PFSK-1 (cell line): Measurements from ENCODE around the gene IL1RAPL2.

ENCODE experiments used
- FOXP2 ChIP-seq: optimal IDR thresholded peaks from 2 replicates; pipeline ENCODE3; 2011; ENCODE audit warnings: borderline replicate concordance, control low read depth, inconsistent platforms; ENCODE audit not compliant: insufficient read depth; ENCODE audit errors: extremely low read length, extremely low read depth
- POLR2AphosphoS5 ChIP-seq: IDR thresholded peaks from 2 replicates; pipeline ENCODE4 v1.6.1; 2012; ENCODE audit warnings: low read depth, mild to moderate bottlenecking, control low read depth, low read length, moderate library complexity
- REST ChIP-seq, 2 experiments: IDR thresholded peaks; 2 replicates each; pipeline versions ENCODE4 v1.6.1 to v1.8.0; 2011 to 2012; ENCODE audit warnings: low read depth in 2 of 2, low read length in 2 of 2, control low read depth in 1 of 2, inconsistent platforms in 1 of 2, mild to moderate bottlenecking in 1 of 2, moderate library complexity in 1 of 2; ENCODE audit not compliant: insufficient read depth in 1 of 2
- SIN3A ChIP-seq: IDR thresholded peaks from 2 replicates; pipeline ENCODE4 v1.6.1; 2012; ENCODE audit warnings: mild to moderate bottlenecking, low read length, moderate library complexity, borderline replicate concordance; ENCODE audit not compliant: insufficient read depth
- TAF1 ChIP-seq: IDR thresholded peaks from 2 replicates; pipeline ENCODE4 v1.6.1; 2012; ENCODE audit warnings: low read length, control low read depth, borderline replicate concordance; ENCODE audit not compliant: insufficient read depth

IL1RAPL2 gene

GRCh38 chrX:105618393-105619101, 1052.5 kb downstream of the IL1RAPL2 start:
- TF ChIP-seq REST (IDR thresholded peaks at IDR 0.05; ENCODE audit: insufficient read depth in 1 of 2, low read depth in 2 of 2, low read length in 2 of 2) (no peak), POLR2AphosphoS5 (no peak), FOXP2 (no peak), SIN3A (no peak), TAF1 (no peak)

GRCh38 chrX:105634180-105634579, 1068.2 kb downstream of the IL1RAPL2 start:
- TF ChIP-seq FOXP2 (no peak), TAF1 (no peak), POLR2AphosphoS5 (no peak), REST (IDR thresholded peaks at IDR 0.05; ENCODE audit: insufficient read depth in 1 of 2, low read depth in 2 of 2, low read length in 2 of 2) (no peak)

- TF ChIP-seq REST (IDR thresholded peaks at IDR 0.05; ENCODE audit: insufficient read depth in 1 of 2, low read depth in 2 of 2, low read length in 2 of 2), result no peak
- no peak for TF ChIP-seq SIN3A
- no peak for TF ChIP-seq TAF1
- no peak for TF ChIP-seq POLR2AphosphoS5
- TF ChIP-seq FOXP2, result no peak
These were observed 1069.8 kb downstream of the IL1RAPL2 start for GRCh38 chrX:105635794-105636193.

- TF ChIP-seq REST (IDR thresholded peaks at IDR 0.05; ENCODE audit: insufficient read depth in 1 of 2, low read depth in 2 of 2, low read length in 2 of 2), result no peak
- no peak for TF ChIP-seq SIN3A
- TF ChIP-seq FOXP2, result no peak
- TF ChIP-seq TAF1, result no peak
- no peak for TF ChIP-seq POLR2AphosphoS5
These were observed 1070.7 kb downstream of the IL1RAPL2 start for GRCh38 chrX:105636667-105637066.
